ENCODE results near the gene ARSI.

The ARSI gene

DNA sequence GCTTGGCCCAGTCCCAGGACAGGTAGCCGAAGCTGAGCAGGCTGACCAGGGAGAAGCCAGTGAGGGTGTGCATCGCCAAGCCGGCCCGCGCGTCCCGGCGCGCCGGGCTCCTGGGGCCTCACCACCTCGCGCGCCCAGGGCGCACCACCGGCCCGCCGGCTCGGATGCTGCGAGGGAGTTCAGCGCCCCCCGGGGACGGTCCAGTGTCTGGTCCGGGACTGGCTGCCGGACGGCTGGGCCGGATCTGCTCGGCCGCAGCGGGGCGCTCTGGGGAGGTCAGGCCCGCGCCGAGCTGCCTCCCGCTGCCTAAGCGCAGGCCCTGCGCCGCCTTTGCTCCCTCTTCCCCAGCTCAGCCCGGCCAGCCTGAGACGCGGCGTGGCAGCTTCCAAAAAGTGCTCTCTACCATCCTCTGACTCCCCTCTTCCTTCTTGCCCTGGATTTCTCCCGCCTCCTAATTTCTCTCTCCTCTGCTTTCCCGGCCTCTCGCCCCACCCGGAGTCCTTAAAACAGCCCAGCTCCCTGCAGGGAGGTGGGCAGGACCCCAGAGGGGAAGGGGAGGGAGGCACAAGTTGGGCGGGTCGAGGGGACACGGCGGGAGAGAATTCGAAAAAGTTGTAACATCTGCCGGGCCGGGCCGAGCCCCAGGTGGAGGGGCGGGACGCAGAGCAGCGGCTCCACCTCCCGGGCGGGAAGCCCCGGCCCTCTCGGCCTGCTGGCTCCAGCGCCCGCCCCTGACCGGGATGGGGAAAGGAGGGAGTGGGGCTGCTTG is at the start of gene ARSI:
TSS of gene ARSI (minus strand) at position 605 of the 769 bp plus-strand sequence. CDS start at position 73, 532 bp downstream.
- no peak for DNase-seq (ENCODE audit: low spot score)

DNA sequence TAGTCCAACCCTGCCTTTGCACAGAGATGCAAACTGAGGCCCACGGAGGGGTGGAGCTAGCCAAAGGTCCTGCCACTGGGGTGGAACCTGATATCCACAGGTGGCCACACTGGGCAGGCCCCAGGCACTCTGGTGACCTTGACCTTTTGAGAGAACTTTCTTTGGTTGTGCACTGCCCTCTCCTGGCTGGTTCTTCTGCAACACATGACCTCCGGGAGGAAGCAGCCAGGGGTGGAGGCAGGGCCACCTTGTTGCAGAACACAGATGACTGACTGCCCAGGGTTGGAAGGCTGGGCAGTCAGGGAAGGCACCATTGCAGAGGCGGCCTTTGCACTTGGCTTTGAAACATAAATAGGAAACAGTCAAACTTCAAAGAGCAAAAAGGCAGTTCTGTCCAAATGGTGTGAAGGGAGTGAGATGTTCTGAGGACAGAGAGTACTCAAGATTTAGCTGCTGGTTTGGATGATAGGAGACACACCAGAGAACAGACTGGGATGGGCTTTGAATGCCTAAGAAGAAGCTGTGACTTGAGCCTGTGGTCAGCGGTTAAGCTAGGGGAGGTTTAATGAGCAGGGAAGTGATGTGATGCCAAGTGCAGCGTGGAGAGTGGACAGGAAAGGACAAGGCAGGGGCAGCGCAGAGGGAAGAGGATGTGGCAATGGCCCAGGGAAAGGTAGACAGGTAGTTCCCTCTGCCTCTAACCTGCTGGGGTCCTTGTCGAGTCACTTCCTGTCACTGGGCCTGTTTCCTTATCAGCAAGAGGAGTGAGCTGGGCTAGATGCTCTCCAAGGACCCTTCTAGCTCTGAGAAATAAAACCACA is 48.0 kb upstream of the ARSI start:
- DNase-seq (ENCODE audit: low spot score): peak; percentile 73

DNA sequence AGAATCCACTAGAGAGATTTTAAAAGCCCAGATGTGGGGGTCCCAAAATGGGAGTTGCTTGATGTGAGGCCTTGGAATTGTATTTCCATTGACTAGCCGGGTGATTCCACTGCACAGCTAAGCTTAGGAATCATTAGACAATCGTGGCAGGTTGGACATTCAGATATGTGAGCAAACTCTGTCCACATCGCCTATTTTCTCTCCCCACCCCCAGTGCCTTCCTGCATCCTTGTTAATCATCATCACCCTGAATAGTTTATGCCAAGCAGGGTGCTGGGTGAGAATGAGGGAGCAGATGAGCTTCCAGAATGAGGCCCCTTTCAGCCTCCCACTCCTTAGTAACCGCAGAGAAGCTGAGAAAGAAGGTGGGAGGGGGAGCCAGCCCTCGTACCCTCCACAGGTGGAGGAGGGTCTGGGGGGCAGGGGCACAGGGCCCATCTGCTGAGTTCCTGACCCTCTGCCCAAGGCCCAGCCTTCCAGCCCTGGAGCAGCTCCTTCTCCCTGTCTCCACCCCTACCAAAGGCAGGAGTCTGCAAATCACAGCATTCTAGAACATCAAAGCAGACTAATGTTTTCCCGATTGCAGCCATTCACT is 47.1 kb upstream of the ARSI start:
- no peak for DNase-seq (ENCODE audit: low spot score)

DNA sequence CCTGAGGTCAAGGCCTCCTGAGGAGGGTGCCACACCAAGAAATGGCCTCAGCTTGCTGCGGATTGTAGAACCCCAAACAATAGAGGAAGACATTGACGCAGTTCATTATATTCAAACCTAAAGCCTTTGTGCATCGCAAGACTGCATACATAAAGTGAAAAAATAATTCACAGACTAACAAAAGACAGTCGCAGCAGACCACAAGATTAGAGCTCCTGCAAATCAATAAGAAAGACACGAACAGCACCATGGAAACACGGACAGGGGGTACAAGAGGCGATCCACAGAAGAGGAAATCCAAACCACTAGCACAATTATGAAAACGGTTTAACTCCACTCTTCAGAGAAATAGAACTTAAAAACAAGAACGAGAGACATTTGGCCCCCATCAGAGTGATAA is 44.7 kb upstream of the ARSI start:
- DNase-seq (ENCODE audit: low spot score): no peak

DNA sequence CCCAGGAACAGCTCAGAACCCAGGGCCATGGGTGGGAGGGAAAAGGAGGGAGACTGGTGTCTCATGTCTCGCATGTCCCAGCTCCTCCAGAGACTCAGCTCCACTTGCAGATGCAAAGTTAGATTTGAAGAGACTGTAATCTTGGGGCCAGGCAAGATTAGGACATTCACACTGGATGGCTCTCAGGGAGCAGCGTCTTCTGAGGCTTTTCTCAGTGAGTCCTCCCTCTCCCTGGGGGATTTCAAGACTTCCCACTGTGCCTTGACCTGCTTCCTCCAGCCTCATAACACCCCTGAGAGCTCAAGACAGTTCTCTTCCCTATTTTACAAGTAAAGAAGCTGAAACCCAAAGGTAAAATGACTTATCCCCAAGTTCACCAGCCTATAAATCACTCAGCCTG is 44.3 kb upstream of the ARSI start:
- no peak for DNase-seq (ENCODE audit: low spot score)

DNA sequence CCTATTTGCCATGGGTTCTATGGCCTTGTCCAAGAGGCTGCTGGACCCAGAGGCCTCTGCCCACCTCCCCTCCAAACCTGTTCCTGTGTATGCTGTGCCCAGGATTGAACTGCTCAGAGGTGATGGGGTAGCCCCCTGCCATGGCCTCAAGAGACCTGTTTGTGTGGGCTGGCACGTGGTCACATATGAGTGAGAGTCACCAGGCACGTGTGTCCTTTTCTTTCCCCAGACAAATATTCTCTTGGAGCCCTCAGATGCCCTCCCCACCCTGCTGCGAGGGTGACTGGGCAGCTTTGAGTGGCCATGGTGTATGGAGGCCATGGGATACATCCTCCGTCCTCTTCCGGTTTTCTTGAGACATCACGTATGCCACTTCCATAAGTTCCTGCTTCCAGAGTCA is 43.9 kb upstream of the ARSI start:
- DNase-seq (ENCODE audit: low spot score): no peak

DNA sequence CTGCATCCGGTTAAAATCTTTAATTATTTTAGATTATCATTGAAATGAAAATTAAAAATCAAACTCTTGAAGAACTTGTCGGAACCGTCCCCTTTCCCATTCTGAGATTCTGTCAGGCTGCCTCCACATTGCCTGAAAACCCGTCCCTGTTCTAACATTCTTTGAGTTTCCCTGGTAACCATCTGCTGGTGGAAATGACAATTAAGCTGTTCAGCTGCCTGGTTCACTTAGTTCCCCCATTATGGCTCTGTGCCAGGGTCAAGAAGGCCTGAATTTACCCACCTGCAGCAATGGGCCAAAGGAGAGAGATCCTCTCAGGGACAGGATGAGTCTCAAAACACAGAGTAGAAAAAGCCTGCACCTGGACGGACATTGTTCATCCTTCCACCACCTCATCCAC is 43.0 kb upstream of the ARSI start:
- peak; percentile 19 for DNase-seq (ENCODE audit: low spot score)

DNA sequence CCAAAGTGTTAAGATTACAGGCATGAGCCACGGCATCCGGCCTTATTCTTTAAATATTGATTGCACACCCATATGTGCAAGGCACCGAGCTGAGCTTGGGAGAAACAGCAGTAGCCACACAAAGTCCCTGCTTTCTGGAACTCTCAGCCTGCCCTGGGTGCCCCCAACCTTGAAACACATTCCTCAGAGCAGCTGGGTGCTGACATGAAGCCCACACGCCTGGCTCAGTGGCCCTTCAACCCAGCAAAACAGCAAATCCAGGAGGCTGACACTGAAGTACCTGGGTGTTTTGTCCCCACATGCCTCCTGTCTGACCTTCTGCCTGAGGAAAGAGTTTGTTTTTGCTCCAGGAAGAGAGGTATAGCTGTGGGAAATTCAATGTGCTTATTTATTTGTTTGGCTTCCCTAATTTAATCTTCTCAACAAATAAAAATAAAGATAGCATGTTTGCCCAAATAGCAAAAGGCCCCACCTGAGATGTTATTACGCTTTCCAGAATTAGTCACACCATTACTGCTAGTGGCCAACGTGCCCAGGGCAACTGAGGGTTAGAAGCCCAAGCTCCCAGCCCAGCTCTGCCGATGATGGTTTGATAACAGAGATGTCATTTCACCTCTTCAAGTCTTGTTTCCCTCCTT is 41.4 kb upstream of the ARSI start:
- no peak for DNase-seq (ENCODE audit: low spot score)

DNA sequence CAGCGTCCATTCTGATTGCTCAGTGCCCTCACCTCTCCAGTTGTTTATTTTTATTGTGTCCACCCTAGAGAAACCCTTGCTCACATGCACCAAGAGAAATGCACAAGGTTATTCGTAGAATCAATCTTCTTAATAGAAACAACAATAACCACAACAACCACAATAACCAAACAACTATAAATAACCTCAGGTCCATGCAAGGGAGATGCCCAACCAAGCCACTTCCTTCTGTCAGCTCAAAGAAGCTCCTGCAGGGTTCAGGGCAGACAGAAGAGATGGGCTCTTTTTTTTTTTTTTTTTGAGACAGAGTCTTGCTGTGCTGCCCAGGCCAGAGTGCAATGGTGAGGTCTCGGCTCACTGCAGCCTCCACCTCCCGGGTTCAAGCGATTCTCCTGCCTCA is 39.9 kb upstream of the ARSI start:
- DNase-seq (ENCODE audit: low spot score): no peak

DNA sequence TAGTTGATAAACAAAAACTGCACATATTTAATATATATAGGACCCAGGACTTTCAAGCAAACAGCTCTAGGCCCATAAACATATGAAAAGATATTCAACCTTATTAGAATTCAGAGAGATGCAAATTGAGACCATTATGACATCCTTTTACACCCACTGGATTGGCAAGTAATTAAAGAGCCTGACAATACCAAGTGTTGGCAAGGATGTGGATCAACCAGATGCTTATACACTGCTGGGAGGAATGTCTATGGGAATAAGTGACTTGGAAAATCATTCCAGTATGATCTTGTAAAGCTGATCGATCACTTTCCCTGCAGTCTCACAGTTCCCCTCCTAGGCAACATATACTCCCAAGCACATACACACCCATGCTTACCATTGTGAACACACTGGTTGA is 39.3 kb upstream of the ARSI start:
- DNase-seq (ENCODE audit: low spot score): no peak

DNA sequence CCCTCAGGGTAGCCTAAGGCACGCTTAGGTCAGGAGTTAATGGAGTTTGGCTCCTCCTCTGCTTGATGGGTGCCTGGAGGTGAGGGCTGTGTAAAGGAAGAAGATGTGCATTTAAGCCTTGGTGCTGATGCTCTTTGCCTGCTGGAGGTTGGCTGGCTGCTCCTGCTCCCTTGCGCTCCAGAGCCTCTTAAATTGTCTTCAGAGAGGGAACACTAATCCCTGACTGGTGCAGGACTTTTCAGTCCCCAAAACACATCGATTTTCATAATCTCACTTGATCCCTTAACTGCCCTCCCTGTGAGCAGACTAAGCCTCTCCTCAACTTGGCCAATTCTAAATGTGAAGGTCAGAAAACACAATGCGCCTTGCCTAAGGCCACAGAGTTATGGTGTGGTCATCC is 38.6 kb upstream of the ARSI start:
- DNase-seq (ENCODE audit: low spot score): no peak

DNA sequence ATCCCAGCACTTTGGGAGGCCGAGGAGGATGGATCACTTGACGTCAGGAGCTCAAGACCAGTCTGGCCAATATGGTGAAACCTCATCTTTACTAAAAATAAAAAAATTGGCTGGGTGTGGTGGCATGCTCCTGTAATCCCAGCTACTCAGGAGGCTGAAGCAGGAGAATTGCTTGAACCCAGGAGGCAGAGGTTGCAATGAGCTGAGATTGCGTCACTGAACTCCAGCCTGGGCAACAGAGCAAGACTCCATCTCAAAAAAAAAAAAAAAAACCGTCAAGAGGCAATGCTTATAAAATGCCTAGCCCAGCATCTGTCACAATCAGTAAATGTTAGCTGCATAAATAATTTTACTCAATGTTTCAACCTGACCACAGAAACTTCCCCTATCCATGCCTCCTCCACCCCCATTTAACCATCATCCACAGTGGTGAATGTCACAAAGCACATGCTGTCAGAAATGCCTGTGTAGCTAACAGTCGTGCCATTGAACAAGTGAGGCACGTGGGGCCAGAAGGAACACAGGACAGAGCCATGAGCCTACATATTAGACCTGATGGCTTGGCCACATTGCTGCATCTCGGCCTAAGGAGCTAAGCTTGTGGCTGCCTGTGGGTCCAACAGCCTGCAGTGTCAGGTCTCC is 38.0 kb upstream of the ARSI start:
- no peak for DNase-seq (ENCODE audit: low spot score)

DNA sequence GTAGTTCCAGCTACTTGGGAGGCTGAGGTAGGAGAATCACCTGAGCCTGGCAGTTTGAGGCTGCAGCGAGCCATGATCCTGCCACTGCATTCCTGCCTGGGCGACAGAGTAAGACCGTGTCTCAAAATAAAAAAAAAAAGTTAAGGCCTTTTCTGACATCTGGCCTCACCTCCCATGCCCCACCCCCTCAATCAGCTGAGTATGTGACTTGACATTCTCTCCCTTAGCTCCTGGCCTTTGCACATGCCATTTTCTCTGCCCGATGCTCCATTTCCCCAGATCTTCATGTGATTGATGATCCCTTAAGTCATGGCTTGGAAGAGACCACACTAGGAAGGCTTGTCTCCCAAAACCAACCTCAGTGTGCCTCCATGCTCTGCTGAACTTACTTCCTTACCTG is 37.1 kb upstream of the ARSI start:
- no peak for DNase-seq (ENCODE audit: low spot score)

DNA sequence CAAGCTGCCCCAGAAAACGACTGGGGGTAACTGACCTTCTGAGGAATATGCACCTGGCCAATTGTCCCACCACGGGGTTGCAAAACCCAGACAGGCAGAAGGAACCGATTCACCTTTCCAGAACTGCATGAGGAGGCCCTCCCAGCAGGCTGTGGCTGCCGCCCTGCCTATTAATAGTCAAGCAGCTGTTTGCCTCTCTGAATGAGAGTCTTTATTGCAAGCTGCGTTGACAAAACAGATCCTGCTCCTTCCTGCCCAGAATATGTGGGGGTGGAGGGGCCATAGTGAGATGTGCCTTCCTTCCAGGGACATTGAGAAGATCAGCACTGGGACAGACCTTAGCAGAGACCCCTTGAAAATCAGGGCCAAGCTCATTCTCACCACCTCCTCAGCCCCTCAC is 36.5 kb upstream of the ARSI start:
- DNase-seq (ENCODE audit: low spot score): no peak

DNA sequence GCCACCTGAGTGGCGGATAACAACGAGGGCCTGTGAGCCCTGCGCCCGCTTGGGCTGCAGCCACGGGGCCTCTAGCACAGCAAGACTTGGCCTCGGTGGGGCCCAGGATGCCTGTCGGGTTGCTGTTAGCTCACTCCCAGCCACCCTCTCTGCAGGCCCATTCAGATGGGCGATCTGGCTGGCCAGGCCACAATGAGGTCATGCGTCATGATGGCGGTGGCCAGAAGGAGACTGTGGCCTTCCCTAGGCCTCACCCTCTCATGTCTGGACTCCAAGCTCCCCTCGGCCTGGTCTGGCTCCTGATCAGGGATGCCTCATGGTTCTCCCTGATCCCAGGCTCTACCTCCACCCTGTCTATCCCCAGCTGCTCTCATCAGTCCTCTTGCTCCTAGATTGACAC is 35.8 kb upstream of the ARSI start:
- no peak for DNase-seq (ENCODE audit: low spot score)

DNA sequence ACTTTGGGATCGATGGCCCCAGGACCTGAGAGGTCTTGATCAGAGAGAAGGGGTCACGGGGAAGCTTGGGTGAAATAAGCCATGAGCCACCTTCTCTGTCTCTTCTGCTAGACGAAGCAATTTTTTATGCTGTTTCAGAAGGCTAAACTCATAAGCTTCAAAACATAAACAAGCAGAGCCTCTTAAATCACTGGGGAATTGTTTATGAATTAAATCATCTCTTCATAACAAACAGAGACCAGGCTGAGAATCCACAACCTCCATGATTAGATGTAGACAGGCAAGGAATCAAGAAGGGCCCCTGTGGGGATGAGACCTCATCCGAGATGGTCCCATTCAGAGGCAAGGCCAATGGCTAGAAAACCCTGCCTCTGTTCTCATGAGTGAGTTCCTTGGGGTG is 33.1 kb upstream of the ARSI start:
- no peak for DNase-seq (ENCODE audit: low spot score)

DNA sequence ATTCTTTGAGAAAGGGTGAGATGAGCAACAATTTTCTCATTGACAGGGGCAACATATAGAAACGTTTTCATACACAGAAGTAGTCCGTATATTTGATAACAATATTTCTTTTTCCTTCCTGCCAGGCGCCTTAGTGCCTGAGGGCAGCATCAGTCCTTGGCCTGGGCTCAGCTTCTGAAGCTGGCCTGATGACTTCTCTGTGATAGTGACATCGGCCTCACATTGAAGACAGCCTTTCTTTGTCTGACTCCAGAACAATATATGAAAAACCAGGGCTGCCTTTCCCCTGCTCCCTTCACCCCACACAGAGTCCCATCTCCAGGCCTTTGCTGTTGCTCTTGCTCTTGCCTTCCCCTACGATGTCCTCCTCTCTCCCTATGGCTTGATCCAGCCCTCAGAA is 30.7 kb upstream of the ARSI start:
- no peak for DNase-seq (ENCODE audit: low spot score)

DNA sequence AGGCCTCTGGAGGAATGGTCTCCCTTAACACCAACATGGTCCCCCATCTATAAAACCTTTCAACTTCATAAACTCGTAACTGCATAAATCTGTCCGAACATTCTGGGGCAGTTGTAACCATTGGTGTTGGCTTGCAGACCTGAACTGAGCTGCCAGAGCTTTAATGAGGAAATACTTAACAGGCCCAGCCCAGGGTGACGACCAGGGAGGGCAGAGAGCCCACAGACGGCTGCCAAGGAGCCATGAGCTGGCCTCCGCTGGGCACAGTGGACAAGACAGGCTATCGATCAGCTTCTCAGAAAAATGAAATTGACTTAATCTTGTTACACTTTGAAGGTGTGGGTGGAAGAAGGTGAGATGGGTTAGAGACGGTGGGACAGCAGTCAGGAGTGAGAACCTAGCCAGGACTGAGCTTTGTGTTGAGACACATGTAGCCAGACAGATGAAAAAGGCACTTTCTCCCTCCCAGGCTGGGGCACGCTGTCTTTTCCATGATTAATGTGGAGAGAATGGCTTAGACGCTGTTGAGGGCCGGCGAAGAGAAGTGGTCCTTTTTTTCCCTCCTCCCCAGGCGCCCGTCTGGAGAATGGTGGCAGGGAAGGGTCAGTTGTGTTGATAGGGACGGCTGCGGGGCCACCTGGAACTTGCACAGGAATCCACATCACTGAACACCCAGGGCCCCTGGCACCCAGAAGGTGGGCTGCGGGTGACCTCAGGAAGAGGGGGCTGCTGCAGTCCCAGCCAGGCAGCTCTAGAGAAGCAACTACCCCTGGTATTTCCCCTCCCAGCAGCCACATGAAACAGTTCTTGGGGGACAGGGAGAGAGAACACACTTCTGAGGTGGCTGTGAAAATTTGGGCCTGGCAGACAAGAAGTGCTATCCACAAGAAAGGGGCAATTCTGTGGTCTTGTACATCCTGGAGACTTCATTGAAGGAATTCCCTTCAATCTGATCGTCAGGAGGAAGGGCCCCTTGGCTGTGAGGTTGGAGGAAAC is 27.5 kb upstream of the ARSI start:
- DNase-seq (ENCODE audit: low spot score): no peak

DNA sequence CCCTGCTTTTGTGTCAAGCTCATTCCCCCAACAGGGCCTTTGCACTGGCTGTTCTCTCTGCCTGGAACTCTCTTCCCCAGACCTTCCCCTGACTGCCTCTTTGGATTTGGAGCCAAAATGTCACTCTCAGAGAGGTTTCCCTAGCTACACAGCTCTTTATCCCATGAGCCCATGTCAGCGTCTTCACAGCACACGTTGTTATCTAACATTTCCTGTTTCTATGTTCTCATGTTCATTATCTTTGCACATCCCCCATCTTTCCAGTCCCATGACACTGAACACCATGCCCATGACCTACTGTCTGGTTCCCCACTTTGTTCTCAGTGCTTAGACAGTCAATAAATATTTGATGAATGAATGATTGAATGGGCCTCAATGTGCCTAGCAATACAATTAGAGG is 26.3 kb upstream of the ARSI start:
- no peak for DNase-seq (ENCODE audit: low spot score)

DNA sequence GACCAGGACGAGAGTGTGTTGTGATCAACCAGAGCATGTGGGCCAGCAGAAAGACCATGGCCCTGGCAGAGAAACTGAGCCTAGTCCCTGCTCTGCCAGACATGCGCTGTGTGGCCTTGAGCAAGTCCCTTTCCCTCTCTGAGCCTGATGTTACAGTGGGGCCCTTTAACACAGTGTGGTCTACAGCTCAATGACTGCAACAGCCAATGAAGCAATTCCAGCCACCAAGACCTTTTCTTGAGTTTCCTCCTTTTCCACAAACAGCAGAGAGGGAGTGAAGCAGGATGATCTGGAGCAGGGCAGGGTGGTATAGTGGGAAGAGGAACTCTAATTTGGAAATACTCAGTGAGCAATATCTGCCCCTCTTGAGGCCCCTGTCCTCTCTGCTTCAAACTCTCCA is 25.8 kb upstream of the ARSI start:
- DNase-seq (ENCODE audit: low spot score): no peak

DNA sequence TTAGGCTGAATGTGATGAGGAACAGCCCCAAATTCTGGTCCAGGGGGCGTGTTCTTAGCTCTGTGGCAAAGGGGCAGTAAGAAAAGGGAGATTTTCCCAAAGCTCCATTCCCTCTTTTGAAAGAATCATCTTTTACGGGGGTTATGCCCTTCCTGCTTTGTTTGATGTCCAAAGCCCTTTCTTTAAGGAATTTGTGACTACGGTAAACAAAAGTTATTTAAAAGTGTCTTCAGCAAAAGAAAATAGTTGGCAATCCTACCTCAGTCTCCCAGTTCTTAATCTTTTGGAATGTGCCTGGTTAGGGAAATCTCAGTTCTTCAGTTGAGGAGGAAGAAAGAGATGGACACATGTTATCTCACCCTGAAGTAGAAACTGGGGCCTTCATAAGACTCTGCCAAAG is 24.4 kb upstream of the ARSI start:
- no peak for DNase-seq (ENCODE audit: low spot score)

All from NAMALWA (cell line).